AG04450 (cell line): ENCODE data around the gene ZNF584. TPM values are rescaled to one million over a fixed set of nuclear protein-coding genes. Genes with fewer than 3 reads are reported as not detected.

ENCODE experiments used
- CTCF ChIA-PET: fragments of 300-600, 350-600 bp; formaldehyde crosslinking; extraction: SDS; loops from one replicate; lab custom pipeline; 2022; ENCODE audit warnings: antibody characterized with exemption, inconsistent platforms; lab: Charles Lee
- POLR2A ChIA-PET: fragments of 350-600 bp; formaldehyde crosslinking; extraction: SDS; loops from one replicate; lab custom pipeline; 2021; ENCODE audit warnings: antibody characterized with exemption, inconsistent platforms; lab: Yijun Ruan, JAX
- DNase-seq: peaks from one replicate; pipeline ENCODE4 v3.0.0-alpha.2; 2011; ENCODE audit warnings: low read depth, low spot score
- H3K27ac ChIP-seq: one replicate; pipeline ENCODE4 v1.5.1; 2012; ENCODE audit warnings: low read depth, low read length, control low read depth
- H3K27me3 ChIP-seq: one replicate; pipeline ENCODE4 v1.6.0; 2012; ENCODE audit warnings: low read length; ENCODE audit not compliant: control insufficient read depth, insufficient read depth
- H3K4me3 ChIP-seq: 2 replicates; pipeline ENCODE4 v1.5.1; 2011; ENCODE audit warnings: mild to moderate bottlenecking, low read depth, low read length, control low read depth
- H3K9me3 ChIP-seq: 2 replicates; pipeline ENCODE4 v1.5.1; 2012; ENCODE audit warnings: low read length; ENCODE audit not compliant: control insufficient read depth, insufficient read depth
- polyA plus RNA-seq: library from polyadenylated mRNA; depleted of rRNA; stranded (reverse); fragments of >200 nt; gene quantifications from 2 replicates; pipeline ENCODE4 v1.2.3, GENCODE V29; 2011
- TF ChIP-seq, protein P1 (sequence below): IDR thresholded peaks from 2 replicates; pipeline ENCODE4 v1.5.1; 2011; ENCODE audit warnings: low read depth, low read length, control low read depth, inconsistent platforms

ZNF584 gene
- polyA plus RNA-seq, 1 experiment, result 11.9 TPM

DNA sequence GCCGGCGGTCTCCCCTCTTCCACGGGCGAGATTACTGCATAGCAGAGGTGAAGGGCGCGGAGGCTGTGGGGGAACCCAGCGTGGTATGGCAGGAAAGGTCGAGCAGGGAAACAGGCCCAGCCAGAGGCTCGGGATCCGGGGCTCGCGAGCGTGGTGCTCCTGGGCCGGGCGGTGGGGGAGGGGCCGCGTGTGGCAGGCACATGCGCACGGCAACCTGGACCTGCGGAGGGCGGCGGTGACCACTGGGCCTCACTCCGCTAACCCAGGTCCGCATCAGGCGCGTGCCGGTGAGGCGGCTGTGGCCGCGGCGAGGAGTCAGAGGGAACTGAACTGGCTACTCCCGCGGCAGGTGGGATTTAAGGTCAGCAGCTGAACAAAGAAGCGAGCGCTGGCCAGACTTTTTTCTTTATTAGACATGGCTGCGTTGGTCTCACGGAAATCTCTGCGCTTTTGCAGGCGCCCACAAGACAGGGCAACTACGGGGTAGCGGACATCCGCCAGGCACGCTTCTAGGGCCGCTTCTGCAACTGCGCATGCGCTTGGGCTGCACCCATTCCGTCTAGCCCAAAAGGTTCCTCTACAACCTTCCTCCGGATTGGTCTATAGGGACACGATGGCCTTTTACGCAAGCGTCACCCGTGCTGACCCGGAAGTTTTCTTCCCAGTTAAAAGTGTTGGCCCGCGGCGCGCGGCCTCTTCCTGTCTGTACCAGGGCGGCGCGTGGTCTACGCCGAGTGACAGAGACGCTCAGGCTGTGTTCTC is 21.7 kb upstream of the ZNF584 start, which contains the start of gene RPS5:
RPS5 (plus strand) TSS at position 694 of the 762 bp plus-strand sequence. CDS start 869 bp downstream, outside the sequence.
- peak; percentile 98 for DNase-seq
- Histone ChIP-seq H3K27me3 (no peaks in the 10 kb centered on the region), H3K9me3 (no peaks in the 10 kb centered on the region; the same call in 1 of the 2 replicates), H3K27ac (peak within 1 kb of the TSS; percentile 99), H3K4me3 (peak within 1 kb of the TSS; percentile 97)
- TF ChIP-seq, protein P1, sequence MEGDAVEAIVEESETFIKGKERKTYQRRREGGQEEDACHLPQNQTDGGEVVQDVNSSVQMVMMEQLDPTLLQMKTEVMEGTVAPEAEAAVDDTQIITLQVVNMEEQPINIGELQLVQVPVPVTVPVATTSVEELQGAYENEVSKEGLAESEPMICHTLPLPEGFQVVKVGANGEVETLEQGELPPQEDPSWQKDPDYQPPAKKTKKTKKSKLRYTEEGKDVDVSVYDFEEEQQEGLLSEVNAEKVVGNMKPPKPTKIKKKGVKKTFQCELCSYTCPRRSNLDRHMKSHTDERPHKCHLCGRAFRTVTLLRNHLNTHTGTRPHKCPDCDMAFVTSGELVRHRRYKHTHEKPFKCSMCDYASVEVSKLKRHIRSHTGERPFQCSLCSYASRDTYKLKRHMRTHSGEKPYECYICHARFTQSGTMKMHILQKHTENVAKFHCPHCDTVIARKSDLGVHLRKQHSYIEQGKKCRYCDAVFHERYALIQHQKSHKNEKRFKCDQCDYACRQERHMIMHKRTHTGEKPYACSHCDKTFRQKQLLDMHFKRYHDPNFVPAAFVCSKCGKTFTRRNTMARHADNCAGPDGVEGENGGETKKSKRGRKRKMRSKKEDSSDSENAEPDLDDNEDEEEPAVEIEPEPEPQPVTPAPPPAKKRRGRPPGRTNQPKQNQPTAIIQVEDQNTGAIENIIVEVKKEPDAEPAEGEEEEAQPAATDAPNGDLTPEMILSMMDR, result no peak
- POLR2A ChIA-PET, result interaction anchor here (0.6 to 1.5 kb wide), 4 partner anchors 13 to 213 kb away, joined by 3 to 4 read pairs (median 3); partner anchors contain the start of gene ZBTB45
- CTCF ChIA-PET, result no interaction called here

DNA sequence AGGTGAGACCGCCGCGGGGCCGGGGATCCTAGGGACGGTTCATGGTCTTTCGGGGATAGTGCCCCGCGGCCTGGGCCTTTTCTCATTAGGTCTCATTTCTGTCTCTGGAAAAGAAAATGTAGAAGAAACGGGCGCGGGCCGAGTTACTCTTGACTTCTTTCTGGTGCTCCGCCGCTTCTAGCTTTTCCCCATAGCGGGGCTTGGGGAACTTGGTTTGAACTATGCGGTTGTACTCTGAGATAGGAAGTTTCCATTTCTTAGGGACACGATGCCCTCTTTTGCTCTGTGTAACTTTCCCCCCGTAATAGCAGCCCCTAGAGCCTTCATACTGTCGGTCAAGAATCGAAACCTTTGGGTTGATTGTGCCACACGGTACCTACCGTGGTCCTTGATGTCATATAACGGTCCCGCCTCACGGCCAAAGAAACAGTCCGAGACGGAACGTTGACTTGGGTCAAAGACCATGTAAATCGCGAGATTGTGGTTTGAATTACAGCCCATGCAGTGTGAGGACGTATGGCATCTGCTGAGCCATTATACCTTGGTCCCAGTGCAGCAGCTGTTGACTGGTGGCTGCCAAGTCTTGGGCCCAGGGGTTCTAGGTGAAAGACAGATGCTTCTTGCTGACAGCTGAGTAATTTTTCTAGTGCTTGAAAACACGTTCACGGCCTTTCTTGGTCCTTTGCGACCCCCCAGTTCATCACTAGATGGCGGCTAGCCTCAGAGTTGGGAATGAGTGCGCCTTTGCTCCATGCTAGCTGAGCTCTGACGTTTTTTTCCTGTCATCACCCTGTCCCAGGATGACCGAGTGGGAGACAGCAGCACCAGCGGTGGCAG is 20.9 kb upstream of the ZNF584 start:
- no peak for DNase-seq
- TF ChIP-seq, protein P1, result no peak
- CTCF ChIA-PET, result interaction anchor here (0.6 kb wide), 1 partner anchor 16 kb away, joined by 3 read pairs; no protein-coding TSS in a partner anchor
- Histone ChIP-seq H3K27me3 (no peaks in the 10 kb centered on the region), H3K27ac (peak overlapping the region; percentile 99), H3K9me3 (no peaks in the 10 kb centered on the region; the same call in 1 of the 2 replicates), H3K4me3 (peak overlapping the region; percentile 97)
- POLR2A ChIA-PET, result interaction anchor here (0.6 to 1.5 kb wide), 5 partner anchors 14 to 911 kb away, joined by 3 to 4 read pairs (median 3); no protein-coding TSS in a partner anchor

DNA sequence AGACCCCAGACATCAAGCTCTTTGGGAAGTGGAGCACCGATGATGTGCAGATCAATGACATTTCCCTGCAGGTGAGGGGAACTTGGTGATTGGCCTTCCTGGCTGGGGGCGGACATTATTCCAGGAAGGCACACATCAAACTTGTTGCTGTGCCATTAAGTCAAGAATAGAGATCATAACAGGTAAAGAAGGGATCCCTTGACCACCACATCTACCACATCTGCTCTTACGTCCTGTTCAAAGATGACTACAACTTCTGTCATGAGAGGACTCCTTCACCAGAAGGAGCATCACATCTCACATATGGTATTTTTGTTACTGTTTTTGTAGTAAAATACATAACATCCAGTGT is 20.3 kb upstream of the ZNF584 start:
- no peak for DNase-seq
- TF ChIP-seq, protein P1, result no peak
- Histone ChIP-seq H3K27me3 (no peaks in the 10 kb centered on the region), H3K9me3 (no peaks in the 10 kb centered on the region; the same call in 1 of the 2 replicates), H3K4me3 (peak overlapping the region; percentile 97), H3K27ac (no peak overlapping the region)
- POLR2A ChIA-PET, result interaction anchor here (0.6 to 1.5 kb wide), 4 partner anchors 23 to 911 kb away, joined by 3 to 4 read pairs (median 3); no protein-coding TSS in a partner anchor
- CTCF ChIA-PET, result interaction anchor here (0.6 kb wide), 1 partner anchor 17 kb away, joined by 3 read pairs; no protein-coding TSS in a partner anchor

DNA sequence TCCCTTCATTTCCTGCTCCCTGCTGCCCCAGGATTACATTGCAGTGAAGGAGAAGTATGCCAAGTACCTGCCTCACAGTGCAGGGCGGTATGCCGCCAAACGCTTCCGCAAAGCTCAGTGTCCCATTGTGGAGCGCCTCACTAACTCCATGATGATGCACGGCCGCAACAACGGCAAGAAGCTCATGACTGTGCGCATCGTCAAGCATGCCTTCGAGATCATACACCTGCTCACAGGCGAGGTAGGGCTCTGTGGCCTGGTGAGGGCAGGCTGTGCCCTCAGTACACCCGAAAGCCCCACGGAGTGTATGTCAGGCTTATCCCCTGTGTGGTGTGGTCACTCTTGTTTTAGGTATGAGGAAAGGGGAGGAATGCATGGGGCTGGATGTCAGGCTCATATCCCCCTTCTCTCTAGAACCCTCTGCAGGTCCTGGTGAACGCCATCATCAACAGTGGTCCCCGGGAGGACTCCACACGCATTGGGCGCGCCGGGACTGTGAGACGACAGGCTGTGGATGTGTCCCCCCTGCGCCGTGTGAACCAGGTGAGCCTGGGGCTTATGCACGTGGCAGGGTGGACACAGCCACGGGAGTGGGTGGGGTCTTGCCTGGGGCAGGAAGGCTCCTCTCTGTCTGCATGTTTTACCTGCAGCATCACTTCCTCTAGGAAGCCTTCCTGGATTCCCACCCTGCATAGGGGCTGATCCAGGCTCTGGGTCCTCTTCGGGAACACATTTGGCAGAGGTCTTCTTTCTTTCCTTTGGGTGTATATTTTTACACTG is 15.3 kb upstream of the ZNF584 start:
- Histone ChIP-seq H3K27ac (no peak overlapping the region), H3K27me3 (no peaks in the 10 kb centered on the region), H3K9me3 (no peaks in the 10 kb centered on the region), H3K4me3 (no peak overlapping the region)
- TF ChIP-seq, protein P1, result no peak
- ChIA-PET CTCF (no interaction called here), POLR2A (interaction anchor here (1.0 kb wide), 1 partner anchor 12 kb away, joined by 5 read pairs; no protein-coding TSS in a partner anchor)
- DNase-seq, result no peak
